GM12891 (cell line): Measurements from ENCODE around the gene PLIN4.

Experiments
- POLR2A ChIP-seq: IDR thresholded peaks from 2 replicates; pipeline ENCODE4 v1.6.1; 2011; ENCODE audit warnings: low read depth, low read length, control low read depth
- POU2F2 ChIP-seq: IDR thresholded peaks from 2 replicates; pipeline ENCODE4 v1.6.1; 2011; ENCODE audit warnings: low read depth, mild to moderate bottlenecking, control low read depth, low read length, moderate library complexity

GRCh38 chr19:4541114-4541805 is 23.0 kb upstream of the PLIN4 start:
- no peak for TF ChIP-seq POU2F2
- no peak for TF ChIP-seq POLR2A
